Suprapubic skin (tissue), 4 donors: ENCODE measurements around the gene SLC9A8.

Experiments used
- CTCF ChIP-seq, 2 donors: fragments of 200-600 bp in 1 of 2; fragments of 450-650 bp in 1 of 2; sonication (generic) in 1 of 2; IDR thresholded peaks; one replicate each; pipeline ENCODE4 v1.5.1; 2016 to 2019; ENCODE audit warnings: antibody characterized with exemption in 2 of 2, mild to moderate bottlenecking in 1 of 2, moderate library complexity in 1 of 2
- EP300 ChIP-seq: sonication (generic); formaldehyde crosslinking; IDR thresholded peaks from one replicate; pipeline ENCODE4 v1.6.1; 2017; ENCODE audit warnings: antibody characterized with exemption
- POLR2A ChIP-seq, 2 donors: fragments of 450-650 bp; IDR thresholded peaks; one replicate each; pipeline ENCODE4 v1.6.1; 2017; ENCODE audit warnings: antibody characterized with exemption in 2 of 2, mild to moderate bottlenecking in 2 of 2, moderate library complexity in 2 of 2
- POLR2AphosphoS5 ChIP-seq, 3 donors: sonication (generic); formaldehyde crosslinking; IDR thresholded peaks; one replicate each; pipeline ENCODE4 v1.6.1; 2017; ENCODE audit warnings: antibody characterized with exemption in 3 of 3

GRCh38 chr20:49891476-49892110 is 79.0 kb downstream of the SLC9A8 start:
- TF ChIP-seq POLR2A (IDR thresholded peaks at IDR 0.05) (no peak), CTCF (IDR thresholded peaks at IDR 0.05) (no peak), EP300 (no peak), POLR2AphosphoS5 (IDR thresholded peaks at IDR 0.05) (no peak)
